Measurements from ENCODE around the gene COQ8B. TPM values are rescaled to one million over a fixed set of nuclear protein-coding genes. Genes with fewer than 3 reads are reported as not detected.

The COQ8B gene
- total and polyA plus RNA-seq, 2 donors from 2014 or later: 45.8 to 55.3 TPM

GRCh38 chr19:40726279-40726678, 9.6 kb upstream of the COQ8B start:
- no peak for FAIRE-seq
- Histone ChIP-seq H3K9ac (ENCODE audit: low read length in 3 of 3) (no peak overlapping the region), H3K27me3 (ENCODE audit: control insufficient read depth, insufficient read depth, low read length) (no peaks in the 10 kb centered on the region), H3K4me3 (ENCODE audit: low read length in 3 of 3) (no peak overlapping the region), H3K27ac (ENCODE audit: low read depth in 2 of 2, low read length in 2 of 2) (no peak overlapping the region), H3K36me3 (ENCODE audit: control insufficient read depth in 2 of 3, insufficient read depth in 3 of 3, low read length in 3 of 3) (peaks cover 2 to 40% (median 21%) of the 10 kb centered on the region in 3 donors), H3K9me3 (ENCODE audit: control insufficient read depth in 2 of 3, insufficient read depth in 1 of 3, low read length in 3 of 3) (no peaks in the 10 kb centered on the region), H3K4me1 (ENCODE audit: control insufficient read depth in 2 of 3, insufficient read depth in 2 of 3, low read depth in 1 of 3, low read length in 3 of 3) (peaks cover 0 to 9% (median 4%) of the 10 kb centered on the region in 3 donors)
- TF ChIP-seq CTCF (IDR thresholded peaks at IDR 0.05; ENCODE audit: borderline replicate concordance, extremely low read depth, insufficient read depth): no peak
- DNase-seq: no peak
- intact Hi-C loops (cut with DNase I): no loop called here

- no peak overlapping the region for H3K27ac ChIP-seq (ENCODE audit: low read depth in 2 of 2, low read length in 2 of 2)
- no peak for FAIRE-seq
- DNase-seq: no peak
- intact Hi-C loops (cut with DNase I): no loop called here
- no peak for TF ChIP-seq CTCF (IDR thresholded peaks at IDR 0.05; ENCODE audit: borderline replicate concordance, extremely low read depth, insufficient read depth)
- no peaks in the 10 kb centered on the region for H3K9me3 ChIP-seq (ENCODE audit: control insufficient read depth in 2 of 3, insufficient read depth in 1 of 3, low read length in 3 of 3)
- H3K27me3 ChIP-seq (ENCODE audit: control insufficient read depth, insufficient read depth, low read length): no peaks in the 10 kb centered on the region
- no peak overlapping the region for H3K4me3 ChIP-seq (ENCODE audit: low read length in 3 of 3)
- H3K9ac ChIP-seq (ENCODE audit: low read length in 3 of 3): no peak overlapping the region
- H3K4me1 ChIP-seq (ENCODE audit: control insufficient read depth in 2 of 3, insufficient read depth in 2 of 3, low read depth in 1 of 3, low read length in 3 of 3): peaks cover 0 to 17% (median 9%) of the 10 kb centered on the region in 3 donors
- H3K36me3 ChIP-seq (ENCODE audit: control insufficient read depth in 2 of 3, insufficient read depth in 3 of 3, low read length in 3 of 3): peaks cover 2 to 30% (median 14%) of the 10 kb centered on the region in 3 donors
Measured at GRCh38 chr19:40724855-40725254, 8.2 kb upstream of the COQ8B start.

- H3K9ac ChIP-seq (ENCODE audit: low read length in 3 of 3): no peak overlapping the region
- peaks cover 2 to 26% (median 14%) of the 10 kb centered on the region in 3 donors for H3K36me3 ChIP-seq (ENCODE audit: control insufficient read depth in 2 of 3, insufficient read depth in 3 of 3, low read length in 3 of 3)
- no peaks in the 10 kb centered on the region for H3K27me3 ChIP-seq (ENCODE audit: control insufficient read depth, insufficient read depth, low read length)
- TF ChIP-seq CTCF (IDR thresholded peaks at IDR 0.05; ENCODE audit: borderline replicate concordance, extremely low read depth, insufficient read depth): no peak
- H3K27ac ChIP-seq (ENCODE audit: low read depth in 2 of 2, low read length in 2 of 2): no peak overlapping the region
- H3K4me3 ChIP-seq (ENCODE audit: low read length in 3 of 3): no peak overlapping the region
- no peak for DNase-seq
- intact Hi-C loops (cut with DNase I): no loop called here
- H3K4me1 ChIP-seq (ENCODE audit: control insufficient read depth in 2 of 3, insufficient read depth in 2 of 3, low read depth in 1 of 3, low read length in 3 of 3): peaks cover 0 to 17% (median 9%) of the 10 kb centered on the region in 3 donors
- no peaks in the 10 kb centered on the region for H3K9me3 ChIP-seq (ENCODE audit: control insufficient read depth in 2 of 3, insufficient read depth in 1 of 3, low read length in 3 of 3)
- FAIRE-seq: no peak
Measured at GRCh38 chr19:40724315-40724714, 7.6 kb upstream of the COQ8B start.
